SIG-M5 treated with dmso at 0.1 percent for 504 hours (cell line): ENCODE results near the gene SSTR4.
"Not testable (repeated sequence)": the region's sequence is repeated elsewhere in the genome, so short reads cannot be mapped to it uniquely, and the experiment has no call there.

Experiments
- DNase-seq: peaks from one replicate; lab custom pipeline; 2025; ENCODE audit not compliant: unreplicated experiment; lab: John Stamatoyannopoulos, UW

Gene SSTR4, protein sequence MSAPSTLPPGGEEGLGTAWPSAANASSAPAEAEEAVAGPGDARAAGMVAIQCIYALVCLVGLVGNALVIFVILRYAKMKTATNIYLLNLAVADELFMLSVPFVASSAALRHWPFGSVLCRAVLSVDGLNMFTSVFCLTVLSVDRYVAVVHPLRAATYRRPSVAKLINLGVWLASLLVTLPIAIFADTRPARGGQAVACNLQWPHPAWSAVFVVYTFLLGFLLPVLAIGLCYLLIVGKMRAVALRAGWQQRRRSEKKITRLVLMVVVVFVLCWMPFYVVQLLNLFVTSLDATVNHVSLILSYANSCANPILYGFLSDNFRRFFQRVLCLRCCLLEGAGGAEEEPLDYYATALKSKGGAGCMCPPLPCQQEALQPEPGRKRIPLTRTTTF

DNA sequence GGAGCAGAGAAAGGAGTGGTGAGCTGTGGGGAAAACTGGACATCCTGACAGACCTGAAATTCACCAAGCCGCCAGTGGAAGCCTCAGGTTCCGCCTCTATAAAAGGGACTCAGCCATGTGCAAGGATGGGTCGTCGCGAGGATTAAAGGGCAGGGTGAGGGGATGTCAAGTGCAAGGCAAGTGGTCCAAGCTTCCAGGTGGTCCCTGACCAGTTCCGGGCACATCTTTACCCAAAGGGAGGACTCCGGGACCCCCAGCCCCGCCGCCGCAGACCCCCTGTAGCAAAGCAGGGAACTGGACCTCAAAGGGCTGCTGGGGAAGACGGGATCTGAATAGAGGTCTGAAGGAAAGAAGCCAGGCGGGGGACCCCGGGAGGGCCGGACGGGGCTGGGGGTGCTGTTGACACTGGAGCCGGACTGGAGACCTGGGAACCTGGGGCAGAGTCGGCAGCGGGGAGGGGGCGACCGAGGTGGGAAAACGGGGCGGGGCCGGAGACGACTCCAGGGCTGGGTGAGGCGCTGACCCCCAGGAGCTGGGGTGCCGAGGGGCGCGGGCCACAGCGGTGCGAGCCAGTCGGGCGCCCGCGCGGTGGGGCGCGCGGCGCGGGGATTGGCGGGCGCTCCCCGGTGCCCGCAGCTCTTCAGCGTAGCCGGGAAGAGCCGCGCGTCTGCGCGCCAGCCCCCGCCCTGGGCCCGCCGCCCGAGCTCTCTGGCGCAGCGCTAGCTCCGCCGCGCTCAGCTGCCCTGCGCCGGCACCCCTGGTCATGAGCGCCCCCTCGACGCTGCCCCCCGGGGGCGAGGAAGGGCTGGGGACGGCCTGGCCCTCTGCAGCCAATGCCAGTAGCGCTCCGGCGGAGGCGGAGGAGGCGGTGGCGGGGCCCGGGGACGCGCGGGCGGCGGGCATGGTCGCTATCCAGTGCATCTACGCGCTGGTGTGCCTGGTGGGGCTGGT is at the start of gene SSTR4:
SSTR4 (plus strand) TSS at position 592 of the 951 bp plus-strand sequence; CDS start at position 764, 172 bp downstream.
- no peak for DNase-seq

DNA sequence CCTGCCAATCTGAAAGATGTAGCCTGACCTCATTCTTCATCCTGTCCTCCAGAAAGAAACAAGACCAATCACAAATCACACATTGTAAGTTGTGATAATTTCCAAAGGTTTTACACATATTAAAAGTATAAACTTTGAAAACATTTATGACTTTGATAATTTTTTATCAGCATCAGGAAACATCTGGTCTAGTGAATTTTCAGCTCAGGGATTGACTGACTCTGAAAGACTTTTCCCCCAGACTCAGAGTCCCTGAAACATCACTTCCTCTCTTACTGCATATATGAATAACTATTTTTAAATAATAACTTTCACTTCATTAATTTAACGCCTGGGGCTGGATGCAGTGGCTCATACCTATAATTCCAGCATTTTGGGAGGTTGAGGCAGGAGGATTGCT is 48.5 kb upstream of the SSTR4 start:
- no peak for DNase-seq

GRCh38 chr20:22991424-22991823 is 43.7 kb upstream of the SSTR4 start:
- not testable (repeated sequence) for DNase-seq

GRCh38 chr20:22993823-22994222 is 41.3 kb upstream of the SSTR4 start:
- DNase-seq = no peak

GRCh38 chr20:22995923-22996322 is 39.2 kb upstream of the SSTR4 start:
- DNase-seq = no peak

GRCh38 chr20:22998476-22998875 is 36.6 kb upstream of the SSTR4 start:
- no peak for DNase-seq

GRCh38 chr20:22999756-23000155 is 35.4 kb upstream of the SSTR4 start:
- DNase-seq = no peak

DNA sequence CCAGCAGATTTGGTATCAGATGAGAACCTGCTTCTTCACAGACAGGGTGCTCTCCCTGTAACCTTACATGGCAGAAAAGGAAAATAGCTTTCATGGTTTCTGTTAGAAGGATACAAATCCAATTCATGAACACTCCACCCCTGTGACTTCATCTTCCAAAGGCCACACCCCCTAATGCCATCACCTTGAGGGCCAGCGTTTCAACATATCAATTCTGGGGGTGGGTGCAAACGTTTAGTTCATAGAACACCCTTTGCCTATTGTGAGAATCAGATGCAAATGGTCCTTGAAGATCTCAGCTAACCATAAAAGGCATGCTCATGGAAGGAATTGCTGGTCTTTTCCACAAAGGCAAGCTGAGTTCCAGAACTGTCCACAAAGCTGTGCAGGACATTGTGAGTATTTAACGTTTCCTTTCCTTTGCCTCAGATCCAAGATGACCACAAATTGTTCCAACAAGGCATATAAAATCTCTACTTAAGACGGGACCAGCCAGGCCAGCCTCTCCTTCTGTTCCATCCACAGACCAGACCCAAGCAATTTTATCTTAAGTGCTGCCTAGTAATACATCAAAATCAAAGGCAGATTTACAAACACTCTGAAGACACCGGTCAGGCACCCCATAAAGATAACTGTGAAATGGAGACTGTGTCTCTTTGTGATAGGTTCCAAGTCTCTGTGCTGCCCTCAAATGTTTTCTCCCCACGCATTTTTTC is 34.7 kb upstream of the SSTR4 start:
- no peak for DNase-seq

DNA sequence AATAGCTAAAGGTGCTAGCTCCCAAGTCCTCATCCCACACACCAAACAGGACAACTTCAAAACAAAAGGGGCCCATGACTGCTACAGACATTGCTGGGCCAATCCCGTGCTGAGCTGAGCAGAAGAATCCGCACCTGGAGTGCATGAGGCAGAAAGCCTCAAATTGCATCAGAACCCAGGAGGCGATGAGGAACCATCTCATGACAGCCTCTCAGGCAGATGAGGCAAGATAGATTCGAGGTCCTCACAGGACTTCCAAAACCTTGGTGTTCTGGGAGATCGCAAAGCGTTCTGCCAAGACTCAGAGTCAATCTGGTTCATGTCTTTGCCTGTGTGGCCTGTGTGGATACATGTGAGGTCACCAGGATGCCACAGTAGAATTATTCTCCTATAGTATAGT is 32.8 kb upstream of the SSTR4 start:
- peak; percentile 15 for DNase-seq

- no peak for DNase-seq
These were observed 32.0 kb upstream of the SSTR4 start for GRCh38 chr20:23003077-23003635.

GRCh38 chr20:23003881-23004460 is 31.1 kb upstream of the SSTR4 start:
- no peak for DNase-seq

DNA sequence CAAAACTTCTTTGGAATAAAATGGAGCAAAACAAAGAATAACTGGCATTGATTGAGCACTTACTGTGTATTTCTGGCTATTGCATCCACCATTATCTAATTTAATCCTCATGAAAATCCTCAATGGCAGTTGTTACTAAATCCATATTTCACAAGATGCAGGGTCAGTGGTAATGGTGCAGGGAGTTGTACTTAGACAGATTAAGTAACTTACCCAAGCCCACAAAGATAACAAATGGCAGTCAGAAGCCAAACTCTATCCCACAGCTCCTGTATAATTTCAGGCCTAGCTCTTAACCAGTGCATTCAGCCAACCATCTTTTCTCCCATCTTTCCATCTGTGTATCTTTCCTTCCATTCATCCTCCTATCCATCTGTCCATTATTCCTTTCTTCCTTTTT is 29.3 kb upstream of the SSTR4 start:
- peak; percentile 25 for DNase-seq

- DNase-seq = no peak
These were observed 27.6 kb upstream of the SSTR4 start for GRCh38 chr20:23007462-23007861.

DNA sequence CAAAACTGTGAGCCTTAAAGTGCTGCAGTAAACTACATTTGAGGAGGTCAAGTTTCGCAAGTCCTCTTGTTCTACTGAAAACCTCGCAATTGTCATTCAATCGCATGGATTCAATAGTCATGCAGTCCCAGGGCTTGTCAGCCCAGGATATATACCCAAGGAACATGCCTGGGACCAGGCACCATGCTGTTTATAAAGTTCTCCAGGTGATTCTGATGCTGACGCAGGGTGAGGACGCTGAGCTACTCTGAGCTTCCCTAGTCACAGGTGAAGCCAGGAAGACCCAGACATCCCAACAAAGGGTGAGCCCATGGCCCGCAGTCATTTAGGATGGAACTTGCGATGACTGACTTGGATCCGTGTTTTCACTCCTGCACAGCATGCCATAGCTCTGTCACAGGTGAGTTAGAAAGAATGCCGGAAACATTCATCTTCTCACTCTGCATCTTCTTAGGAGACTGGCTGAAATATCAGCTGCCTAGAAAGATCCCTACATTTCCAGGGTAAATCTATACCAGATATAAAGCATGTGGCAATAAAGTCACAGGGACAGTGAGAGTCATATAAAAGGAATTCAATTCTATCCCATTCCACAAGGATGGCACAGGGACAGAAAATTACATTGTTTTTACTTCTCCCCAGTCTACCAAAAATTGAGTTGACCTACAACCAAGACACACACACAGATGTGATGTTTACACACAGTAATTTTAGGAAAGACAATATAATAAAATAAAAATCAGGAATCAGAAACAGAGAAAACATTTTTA is 27.0 kb upstream of the SSTR4 start:
- DNase-seq = no peak

DNA sequence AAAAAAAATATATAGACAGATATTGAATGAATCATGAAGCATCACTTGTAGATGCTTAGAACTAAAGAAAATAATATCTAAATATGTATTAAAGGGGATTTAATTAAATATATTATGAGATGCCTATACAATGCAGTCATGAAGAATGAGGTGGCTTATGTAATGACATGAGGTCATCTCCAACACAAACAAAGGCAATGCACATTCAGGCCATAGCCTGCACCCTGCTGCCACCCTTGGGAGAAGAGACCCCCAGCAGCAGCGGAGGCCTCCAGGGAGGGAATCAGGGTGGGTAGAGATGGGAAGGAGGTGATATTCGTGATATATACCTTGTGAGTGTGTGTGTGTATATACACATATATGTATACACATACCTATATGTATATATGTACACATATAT is 26.4 kb upstream of the SSTR4 start:
- DNase-seq = no peak

DNA sequence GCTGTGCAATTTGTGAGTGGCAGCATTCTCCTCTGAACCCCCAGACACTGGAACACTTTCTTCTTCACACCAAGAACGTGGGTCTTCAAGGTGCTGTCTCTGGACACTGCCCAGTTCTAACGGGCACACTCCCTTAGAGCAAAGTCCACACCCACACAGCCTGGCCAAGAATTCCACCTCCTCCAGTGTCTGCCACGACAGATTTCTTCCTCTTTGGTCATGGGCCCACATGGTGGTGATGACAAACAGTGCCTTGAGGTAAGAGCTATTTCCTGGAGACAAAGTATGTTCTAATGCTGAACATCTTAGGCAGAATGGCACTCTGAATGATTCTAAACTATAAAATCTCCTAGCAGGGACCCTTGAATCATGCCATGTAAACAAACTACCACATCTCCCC is 25.5 kb upstream of the SSTR4 start:
- no peak for DNase-seq

DNA sequence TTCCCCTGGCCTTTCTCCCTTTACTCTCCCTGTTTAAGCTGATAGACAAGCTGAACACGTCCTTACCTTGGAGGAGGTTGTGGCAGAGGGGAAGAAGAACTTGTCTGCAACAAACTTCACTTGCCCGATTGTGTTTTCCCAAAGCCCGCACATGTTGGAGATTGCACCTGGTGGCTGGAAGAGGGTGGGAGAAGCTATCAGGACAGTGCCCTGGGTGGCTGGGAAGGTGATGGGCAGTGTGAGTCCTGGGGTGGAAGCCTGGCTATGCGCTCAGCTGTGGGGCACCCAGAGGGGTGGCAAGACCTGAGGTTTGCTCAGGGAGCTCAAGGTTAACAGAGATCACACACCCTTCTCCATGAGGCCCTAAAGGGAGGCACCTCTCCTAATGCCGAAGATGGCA is 25.0 kb upstream of the SSTR4 start:
- no peak for DNase-seq

DNA sequence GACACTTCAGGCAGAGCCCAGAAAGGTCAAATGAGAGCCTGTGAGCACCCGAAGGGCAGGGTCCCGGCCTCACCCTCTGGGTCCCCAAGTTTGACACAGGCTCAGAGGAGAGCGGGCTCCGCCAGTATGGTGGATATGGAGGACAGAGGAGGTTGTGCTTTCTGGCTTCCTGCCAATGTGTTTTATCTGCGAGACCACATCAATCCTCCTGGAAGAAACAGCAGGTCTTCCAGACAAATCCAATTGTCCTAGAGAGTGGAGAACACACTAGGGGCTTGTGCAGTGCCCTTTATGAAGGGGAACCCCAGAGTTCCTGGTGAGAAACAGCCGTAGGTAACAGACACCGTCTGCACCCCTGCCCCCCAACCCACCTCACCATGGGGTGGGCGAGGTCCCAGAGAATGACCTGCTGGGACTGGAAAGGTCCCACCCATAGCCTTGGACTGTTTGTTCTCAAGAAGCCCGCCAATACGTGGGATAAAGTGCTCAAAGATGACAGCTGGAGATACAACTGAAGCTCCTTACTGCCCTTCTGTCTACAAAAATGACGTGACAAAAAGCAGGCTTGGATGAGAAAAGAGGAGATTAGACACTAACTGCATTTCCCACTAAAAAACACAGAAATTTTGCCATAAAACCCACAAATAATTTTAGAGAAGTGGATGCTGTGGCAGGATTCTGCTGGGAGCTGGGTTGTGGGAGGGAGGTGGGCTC is 23.9 kb upstream of the SSTR4 start:
- no peak for DNase-seq

DNA sequence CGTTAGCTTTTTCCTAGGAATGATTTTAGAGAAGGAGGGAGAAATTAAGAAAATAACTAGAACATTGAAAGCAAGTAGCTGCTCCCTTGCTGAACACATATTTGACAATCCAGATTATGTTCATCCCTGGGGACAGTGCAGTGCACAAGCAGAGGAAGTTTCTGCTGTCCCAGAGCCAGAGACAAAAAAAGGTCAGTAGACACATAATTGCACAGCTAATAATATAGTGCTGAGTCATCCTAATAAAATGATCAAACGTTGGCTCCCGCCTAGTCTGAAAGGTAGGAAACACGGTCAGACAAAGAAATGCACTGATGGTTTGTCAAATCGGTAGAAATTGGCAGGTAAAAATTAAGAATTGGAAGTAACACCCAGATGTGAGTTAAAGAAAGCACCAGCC is 21.7 kb upstream of the SSTR4 start:
- no peak for DNase-seq
